NCI-H146 treated with DMSO at 0.1 percent for 48 hours (cell line): ENCODE data around the gene DTL.

Experiments
- DNase-seq: peaks from one replicate; lab custom pipeline; 2025; ENCODE audit not compliant: unreplicated experiment; lab: John Stamatoyannopoulos, UW

Gene DTL

DNA sequence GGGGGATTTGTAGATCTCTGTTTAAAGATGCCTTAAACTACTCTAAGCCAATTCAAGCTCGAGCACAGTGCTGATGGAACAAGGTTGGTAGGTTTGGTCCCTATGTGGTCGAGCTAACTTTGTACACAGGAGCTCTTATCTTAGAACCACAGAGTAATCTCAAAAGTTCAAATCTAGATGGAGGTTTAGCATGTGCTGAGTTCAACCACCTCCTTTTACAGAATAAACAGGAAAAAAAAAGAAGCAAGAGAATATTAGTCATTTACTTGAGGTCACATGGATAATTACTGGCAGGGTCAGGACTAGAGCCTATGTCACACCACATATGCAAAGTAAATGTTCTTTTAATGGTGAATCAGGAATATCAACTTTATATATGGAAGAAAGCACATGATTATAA is 86.2 kb downstream of the DTL start:
- DNase-seq, result no peak

DNA sequence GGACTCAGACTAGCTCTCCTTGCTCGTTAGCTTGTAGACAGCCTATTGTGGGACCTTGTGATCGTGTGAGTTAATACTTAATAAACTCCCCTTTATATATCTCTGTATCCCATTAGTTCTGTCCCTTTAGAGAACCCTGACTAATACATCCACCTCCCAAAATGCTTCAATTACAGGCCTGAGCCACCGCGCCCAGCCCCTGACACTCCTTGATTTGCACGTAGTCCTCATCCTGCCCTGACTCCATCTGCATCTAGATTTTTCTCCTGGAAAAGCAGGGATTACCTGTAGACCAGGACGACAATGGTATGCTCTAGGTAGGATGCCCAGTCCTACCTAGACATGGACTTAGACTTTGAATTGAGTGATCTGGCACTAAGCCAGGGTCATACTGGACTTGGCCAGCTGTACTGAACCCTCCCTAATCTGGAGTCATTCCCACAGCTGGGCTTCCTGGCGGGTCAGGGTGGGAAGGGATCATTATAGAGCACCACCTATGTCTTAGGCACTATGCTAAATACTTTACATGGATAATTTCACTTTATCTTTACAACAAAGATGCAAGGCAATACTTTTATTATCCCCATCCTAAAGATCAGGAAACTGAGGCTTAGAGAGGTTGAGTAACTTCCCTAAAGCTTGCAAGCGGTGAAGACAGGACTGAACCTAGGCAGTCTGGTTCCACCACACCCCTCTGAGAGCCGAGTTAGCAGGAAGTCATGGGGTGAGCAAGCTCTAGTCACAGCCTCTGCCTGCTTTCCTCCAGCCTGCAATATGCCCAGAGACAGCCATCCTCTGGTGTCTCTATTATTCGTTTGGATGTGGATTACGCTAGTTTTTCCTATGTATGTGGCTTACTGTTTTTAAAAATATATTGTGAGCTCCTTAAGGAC is 89.4 kb downstream of the DTL start:
- no peak for DNase-seq

DNA sequence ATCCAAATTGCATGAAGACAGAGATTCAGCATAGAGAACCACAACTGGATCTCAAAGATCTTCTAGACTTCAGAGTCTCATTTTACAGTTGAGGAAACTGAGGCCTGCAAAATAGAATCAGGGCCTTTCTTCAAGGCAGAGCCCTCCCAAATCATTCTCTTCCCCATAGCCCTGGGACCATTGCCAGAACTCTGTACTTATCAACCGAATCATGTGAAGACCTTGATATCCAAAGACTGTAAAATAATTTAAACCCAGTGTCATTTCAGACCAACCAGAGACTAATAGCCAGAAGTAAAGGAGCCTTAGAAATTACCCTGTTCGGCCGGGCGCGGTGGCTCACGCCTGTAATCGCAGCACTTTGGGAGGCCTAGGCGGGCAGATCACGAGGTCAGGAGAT is 90.1 kb downstream of the DTL start:
- no peak for DNase-seq

DNA sequence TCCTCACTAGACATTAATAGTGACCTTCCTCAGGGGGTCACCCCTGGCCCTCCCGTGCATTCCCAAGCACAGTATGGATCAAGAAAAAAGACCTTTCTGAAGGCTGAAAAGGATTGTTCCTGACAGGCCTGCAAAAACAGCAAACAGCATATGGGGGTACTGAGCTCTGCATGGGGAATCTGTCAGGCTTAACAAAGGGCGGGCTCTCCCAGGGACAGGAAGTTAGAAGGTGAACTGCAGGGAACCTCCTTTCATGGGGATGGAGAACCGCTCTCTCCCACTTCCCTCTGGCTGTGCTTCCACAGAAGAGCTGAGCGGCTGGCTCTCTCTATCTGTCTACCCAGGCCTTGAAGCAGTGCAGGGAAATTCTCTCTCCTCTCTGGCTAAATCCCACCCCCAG is 91.7 kb downstream of the DTL start:
- DNase-seq, result no peak

DNA sequence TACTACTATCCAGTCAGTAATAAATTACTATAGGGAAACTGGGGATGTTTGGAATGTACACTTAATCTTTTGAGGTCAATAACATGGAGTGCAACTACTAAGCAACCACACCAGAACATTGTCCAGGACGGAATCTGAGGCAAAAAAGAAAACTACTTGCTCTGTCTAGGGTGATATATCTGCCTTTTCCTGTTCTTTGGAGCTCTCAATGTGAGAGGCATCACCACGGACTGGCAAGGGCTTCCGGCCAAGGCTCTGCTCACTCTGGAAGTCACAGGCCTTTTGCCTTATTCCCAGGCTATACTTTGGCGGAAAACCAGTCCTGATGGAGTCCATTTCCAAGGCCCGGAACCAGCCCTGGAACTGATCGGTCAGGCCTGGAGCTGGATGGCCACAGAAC is 94.2 kb downstream of the DTL start:
- no peak for DNase-seq

DNA sequence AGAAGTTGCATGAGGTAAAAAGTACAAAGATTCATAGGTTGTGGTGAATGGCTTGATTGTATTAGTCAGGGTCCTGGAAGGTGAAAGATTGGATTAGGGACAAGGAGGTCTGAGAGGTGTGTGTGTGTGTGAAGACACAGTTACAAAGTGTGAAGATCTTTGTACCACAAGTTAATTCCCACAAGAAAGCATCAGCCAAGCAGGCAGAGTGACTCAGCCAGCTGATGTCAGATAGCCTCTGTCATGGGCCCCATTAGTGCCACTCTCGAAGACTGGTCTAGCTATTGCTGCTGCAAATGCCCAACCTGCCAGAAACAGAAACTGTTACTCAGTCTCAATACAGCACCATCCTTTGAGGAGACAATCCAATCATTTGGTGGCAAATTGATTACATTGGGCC is 96.5 kb downstream of the DTL start:
- no peak for DNase-seq

DNA sequence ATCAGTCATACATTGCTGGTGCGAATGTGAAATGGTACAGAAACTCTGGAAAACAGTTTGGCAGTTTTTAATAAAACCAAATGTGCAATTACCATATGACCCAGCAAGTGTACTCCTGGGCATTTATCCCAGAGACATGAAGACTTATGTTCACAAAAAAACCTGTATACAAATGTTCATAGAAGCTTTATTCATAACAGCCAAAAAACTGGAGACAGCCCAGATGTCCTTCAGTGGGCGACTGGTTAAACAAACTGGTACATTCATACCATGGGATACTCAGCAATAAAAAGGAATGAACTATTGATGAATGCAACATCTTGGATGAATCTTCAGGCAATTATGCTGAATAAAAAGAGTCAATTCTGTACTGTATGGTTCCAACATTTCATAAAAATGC is 97.8 kb downstream of the DTL start:
- no peak for DNase-seq

DNA sequence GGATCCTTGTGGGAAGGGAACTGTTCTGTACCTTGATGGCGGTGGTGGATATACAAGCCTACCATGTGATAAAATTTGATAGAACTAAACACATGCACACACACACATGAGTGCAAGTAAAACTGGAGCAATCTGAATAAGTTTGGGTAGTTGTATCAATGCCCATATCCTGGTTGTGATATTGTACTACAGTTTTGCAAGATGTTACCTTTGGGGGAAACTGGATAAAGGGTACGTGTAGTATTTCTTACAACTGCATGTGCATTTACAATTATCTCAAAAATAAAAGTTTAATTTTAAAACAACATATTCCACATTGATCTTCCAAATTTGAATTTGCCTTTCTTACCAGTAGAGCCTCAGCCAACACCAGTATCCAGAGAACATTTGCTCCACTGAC is 99.6 kb downstream of the DTL start:
- no peak for DNase-seq

DNA sequence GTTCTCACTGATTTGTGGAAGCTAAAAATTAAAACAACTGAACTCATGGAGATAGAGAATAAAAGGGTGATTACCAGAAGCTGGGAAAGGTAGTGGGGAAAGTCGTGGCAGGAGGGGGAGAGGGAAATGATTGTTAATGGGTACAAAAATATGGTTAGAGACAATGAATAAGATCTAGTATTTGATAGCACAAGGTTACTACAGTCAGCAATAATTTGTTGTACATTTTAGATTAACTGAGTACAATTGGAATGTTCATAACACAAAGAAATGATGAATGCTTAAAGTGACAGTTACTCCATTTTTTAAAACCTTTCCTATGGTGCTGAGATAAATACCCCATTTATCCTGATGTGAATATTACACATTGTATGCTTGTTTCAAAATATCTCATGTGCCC is 102.3 kb downstream of the DTL start:
- no peak for DNase-seq

DNA sequence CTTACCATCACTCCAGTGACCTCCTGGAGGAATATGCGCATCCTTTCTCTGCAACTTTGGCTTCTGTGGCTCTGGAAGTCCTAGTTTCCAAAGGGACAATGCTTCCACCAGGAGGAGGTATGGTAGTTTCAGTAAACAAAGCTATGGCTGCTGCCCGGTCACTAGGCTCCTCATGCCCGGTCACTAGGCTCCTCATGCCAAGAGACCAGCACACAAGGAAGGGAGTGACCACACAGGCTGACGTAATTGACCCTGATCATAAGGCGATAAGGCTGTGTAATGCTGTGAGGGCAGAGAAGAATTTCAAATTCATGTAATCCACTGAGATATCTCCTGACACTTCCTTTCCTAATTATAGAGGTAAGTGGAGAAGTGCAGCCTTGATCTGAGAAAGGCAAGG is 102.9 kb downstream of the DTL start:
- no peak for DNase-seq

DNA sequence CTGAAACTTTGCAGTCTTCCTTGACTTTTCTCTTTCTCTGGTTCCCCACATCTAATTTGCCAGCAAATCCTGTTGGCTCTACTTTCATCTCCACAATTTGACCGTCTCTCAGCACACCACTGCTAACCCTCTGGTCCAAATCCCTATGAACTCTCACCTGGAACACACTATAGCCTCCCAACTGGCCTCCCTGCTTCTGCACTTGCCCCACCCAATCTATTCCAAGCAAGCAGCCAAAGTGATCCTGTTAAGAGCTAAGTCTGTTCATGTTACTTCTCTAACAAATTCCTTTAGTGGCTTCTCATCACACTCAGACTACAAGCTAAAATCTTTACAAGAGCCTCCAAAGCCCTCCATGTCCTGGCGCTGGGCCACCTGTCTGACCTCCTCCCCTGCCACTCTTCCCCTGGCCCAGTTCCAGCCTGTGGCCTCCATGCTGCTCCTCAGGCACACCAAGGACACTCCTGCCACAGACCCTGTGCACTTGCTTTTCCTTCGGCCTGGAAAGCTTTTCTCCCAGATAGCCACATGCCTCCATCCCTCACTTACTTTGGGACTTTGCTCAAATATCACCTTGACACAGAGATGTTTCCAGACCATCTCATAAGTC is 104.1 kb downstream of the DTL start:
- no peak for DNase-seq

DNA sequence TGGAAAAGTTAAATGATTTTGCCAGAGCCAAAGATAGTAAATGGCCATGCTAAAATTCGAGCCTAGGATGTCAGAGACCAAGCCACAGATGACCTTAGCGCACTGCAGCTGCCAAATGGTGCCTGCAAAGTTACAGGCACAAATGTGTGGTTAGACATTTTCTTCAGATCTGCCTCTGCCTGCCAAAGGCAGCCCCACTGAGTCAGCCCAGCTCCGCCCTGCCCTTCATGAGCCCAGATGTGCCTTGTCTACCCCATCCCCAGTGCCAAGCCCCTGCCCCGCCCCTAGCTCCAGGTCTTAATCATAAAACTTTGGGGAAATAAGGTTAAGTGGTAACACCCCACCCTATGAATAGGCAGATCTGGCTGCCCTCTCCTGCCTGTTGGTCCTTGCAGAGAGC is 105.9 kb downstream of the DTL start:
- no peak for DNase-seq

DNA sequence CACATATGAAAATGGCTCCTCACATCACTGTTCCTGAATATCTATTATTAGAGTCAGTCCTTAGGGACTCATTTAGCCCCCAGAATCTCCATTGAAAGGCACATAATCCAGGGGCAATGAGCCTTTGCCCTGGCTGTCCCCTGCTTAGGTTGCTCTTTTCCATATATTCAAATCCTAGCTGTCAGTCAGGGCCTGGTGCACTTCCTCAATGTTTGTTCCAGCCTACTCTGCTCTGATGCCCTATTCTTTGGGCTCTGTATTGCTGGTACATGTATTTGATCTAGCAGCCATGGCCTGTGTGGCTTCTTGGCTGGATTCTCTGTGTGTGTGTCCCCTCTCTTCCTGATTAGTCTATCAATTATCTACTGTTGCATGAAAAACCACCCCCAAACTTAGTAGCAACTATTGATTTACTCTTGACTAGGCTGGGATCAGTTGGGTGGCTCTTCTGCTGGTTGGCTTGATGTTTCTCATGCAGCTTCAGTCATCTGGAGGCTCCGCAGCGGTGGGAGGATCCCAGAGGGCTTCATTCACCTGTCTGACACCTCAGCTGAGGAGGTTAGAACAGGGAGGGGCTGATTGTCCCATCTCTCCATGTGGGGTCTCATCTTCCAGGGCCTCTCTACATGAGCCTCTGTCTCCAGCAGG is 107.5 kb downstream of the DTL start:
- DNase-seq, result no peak

DNA sequence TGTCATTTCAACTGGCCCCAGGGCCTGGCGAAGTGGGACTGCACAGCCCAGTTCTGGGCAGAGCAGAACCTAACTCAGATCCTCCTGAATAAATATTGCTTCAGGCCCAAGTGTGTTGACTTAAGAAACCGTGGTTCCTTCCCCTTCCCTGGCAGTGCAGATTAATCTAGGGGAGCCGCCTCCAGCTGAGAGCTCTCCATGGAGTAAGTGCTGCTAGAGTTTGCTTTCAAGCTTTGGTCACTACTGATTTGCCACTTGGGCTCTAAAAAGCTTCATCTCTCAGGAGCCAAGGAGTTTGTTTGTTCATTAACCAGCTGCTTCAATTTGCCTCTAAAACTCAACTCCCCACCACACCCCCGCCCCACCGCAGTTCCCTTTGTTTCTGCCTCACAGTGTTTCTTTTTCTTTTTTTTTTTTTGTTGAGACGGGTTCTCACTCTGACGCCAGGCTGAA is 112.1 kb downstream of the DTL start:
- no peak for DNase-seq

DNA sequence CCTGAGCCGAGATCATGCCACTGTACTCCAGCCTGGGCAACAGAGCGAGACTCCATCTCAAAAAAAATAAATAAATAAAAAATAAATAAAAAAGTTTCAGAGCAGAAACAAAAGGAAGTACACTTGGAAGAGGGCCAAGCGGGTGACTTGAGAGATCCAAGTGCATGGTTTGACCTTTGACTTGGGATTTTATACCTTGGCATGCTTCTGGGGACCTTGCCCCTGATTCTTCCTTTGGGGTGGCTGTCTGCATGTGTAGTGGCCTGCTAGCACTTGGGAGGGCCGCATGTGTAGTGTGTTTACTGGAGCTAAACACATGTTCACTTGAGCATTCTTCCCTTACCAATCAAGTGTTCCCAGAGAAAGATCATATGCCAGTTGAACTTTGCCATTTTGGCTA is 114.0 kb downstream of the DTL start:
- DNase-seq, result no peak

DNA sequence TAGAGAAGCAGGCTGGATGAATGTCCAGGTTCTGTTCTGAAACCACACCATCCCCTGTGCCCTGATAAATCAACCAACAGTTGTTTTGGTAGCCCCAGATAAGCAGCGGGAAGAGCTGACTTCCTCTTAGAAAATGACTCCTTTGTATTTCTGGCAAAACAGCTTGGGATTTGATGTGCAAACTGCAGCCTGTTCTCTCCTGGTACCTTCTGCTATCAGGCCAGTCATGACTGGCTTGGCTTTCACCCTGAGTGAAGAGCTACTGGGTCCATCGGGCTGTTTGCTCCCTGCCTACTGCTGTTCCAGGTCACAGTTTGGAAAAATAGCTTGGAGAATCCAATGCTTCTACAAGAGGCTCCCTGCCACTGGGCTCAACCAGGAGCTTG is 116.8 kb downstream of the DTL start:
- no peak for DNase-seq

DNA sequence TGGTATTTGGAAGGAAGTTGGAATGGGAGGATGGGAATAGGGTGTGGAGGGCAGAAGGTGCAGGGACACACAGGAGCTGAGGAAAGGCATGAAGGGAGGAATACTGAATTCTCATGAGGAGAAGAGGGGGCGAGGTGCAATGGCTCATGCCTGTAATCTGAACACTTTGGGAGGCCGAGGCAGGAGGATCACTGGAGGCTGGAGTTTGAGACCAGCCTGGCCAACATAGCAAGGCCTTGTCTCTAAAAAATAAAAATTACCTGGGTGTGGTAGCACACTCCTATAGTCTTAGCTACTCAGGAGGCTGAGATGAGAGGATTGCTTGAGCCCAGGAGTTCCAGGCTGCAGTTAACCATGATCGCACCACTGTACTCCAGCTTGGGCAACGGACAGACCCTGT is 117.3 kb downstream of the DTL start:
- DNase-seq, result no peak

DNA sequence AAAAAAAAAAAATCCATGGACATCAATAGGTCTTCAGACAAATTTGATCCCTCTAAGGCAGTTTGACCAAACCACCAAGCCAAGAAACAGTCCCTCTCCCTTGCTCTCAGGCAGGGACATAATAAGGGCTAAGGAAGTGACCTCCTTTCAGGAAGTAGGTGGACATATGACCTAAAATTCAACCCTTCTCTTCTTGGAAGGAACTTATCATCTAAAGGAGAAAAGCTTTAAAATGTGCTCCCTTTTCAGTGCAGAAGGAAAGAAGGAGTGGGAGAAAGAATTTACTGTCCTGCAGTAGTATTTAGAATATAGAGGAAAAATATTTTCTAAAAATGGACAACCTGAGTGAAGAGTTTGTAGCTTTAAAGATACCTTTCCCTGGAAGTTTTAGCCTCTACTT is 118.1 kb downstream of the DTL start:
- DNase-seq, result no peak
